Endothelial cell of umbilical vein (primary cell): Measurements from ENCODE around the gene PYHIN1. TPM values are rescaled to one million over a fixed set of nuclear protein-coding genes. Genes with fewer than 3 reads are reported as not detected.

ENCODE experiments used
- BruUV-seq: library from RNA; stranded (reverse); fragments of 400-500 nt; replicated peaks from 2 replicates; lab custom pipeline; 2021; lab: Mats Ljungman, UMichigan
- CTCF ChIA-PET: fragments of 300-600, 350-600 bp; sonication (Branson Sonifier 250); formaldehyde crosslinking; loops from one replicate; lab custom pipeline; 2021; ENCODE audit warnings: antibody characterized with exemption, inconsistent platforms; lab: Charles Lee
- POLR2A ChIA-PET: fragments of 300-600, 350-600 bp; sonication (Branson Sonifier 250); formaldehyde crosslinking; loops from one replicate; lab custom pipeline; 2021; ENCODE audit warnings: antibody characterized with exemption, inconsistent platforms; lab: Charles Lee
- DNase-seq: peaks from one replicate; pipeline ENCODE4 v3.0.0-alpha.2; 2011; ENCODE audit warnings: low read depth, low spot score
- FAIRE-seq: peaks from 2 replicates; lab custom pipeline; 2011; peaks lifted over from hg19 to GRCh38; lab: Jason Lieb, UNC
- H2AFZ ChIP-seq: 2 replicates; pipeline ENCODE4 v1.6.0; 2012; ENCODE audit warnings: low read depth, low read length, control low read depth, inconsistent platforms
- H3K27ac ChIP-seq: 2 replicates; pipeline ENCODE4 v1.5.1; 2011; ENCODE audit warnings: low read depth, mild to moderate bottlenecking, control low read depth, low read length, moderate library complexity; ENCODE audit not compliant: insufficient read depth
- H3K27me3 ChIP-seq, 2 experiments: 2 replicates each; pipeline versions ENCODE4 v1.6.0 to v1.6.1; 2011; ENCODE audit warnings: low read length in 2 of 2, mixed read lengths in 1 of 2; ENCODE audit not compliant: control insufficient read depth in 2 of 2, insufficient read depth in 2 of 2
- H3K36me3 ChIP-seq, 2 experiments: 2 replicates in 1 of 2; 3 replicates in 1 of 2; pipeline ENCODE4 v1.5.1; 2011; ENCODE audit warnings: low read length in 2 of 2, mild to moderate bottlenecking in 1 of 2, moderate library complexity in 1 of 2; ENCODE audit not compliant: control insufficient read depth in 2 of 2, insufficient read depth in 2 of 2; ENCODE audit errors: extremely low read depth in 1 of 2
- H3K4me1 ChIP-seq: 3 replicates; pipeline ENCODE4 v1.5.1; 2011; ENCODE audit warnings: mild to moderate bottlenecking, low read length; ENCODE audit not compliant: control insufficient read depth, insufficient read depth; ENCODE audit errors: extremely low read depth
- H3K4me2 ChIP-seq: 2 replicates; pipeline ENCODE4 v1.6.1; 2011; ENCODE audit warnings: low read length, control low read depth, mixed read lengths; ENCODE audit not compliant: insufficient read depth
- H3K4me3 ChIP-seq, 3 experiments: fragments of 200-600 bp in 1 of 3; sonication (generic), shearing (Covaris generic) in 1 of 3; replicated peaks in 1 of 3; 2 replicates each; pipeline ENCODE4 v1.5.1; 2011 to 2016; ENCODE audit warnings: control low read depth in 3 of 3, low read length in 3 of 3, mild to moderate bottlenecking in 2 of 3, inconsistent platforms in 1 of 3, low read depth in 1 of 3, moderate library complexity in 1 of 3; ENCODE audit not compliant: insufficient read depth in 1 of 3
- H3K79me2 ChIP-seq: 2 replicates; pipeline ENCODE4 v1.6.0; 2012; ENCODE audit warnings: low read length, inconsistent platforms; ENCODE audit not compliant: control insufficient read depth, insufficient read depth
- H3K9ac ChIP-seq: replicated peaks from 2 replicates; pipeline ENCODE3; 2011; ENCODE audit warnings: low read length, control low read depth; ENCODE audit not compliant: insufficient read depth; ENCODE audit errors: extremely low read depth
- H3K9me1 ChIP-seq: replicated peaks from 3 replicates; pipeline ENCODE4 v1.6.0; 2011; ENCODE audit warnings: mild to moderate bottlenecking, low read length; ENCODE audit not compliant: control insufficient read depth, insufficient read depth; ENCODE audit errors: extremely low read depth
- H3K9me3 ChIP-seq: replicated peaks from 2 replicates; pipeline ENCODE4 v1.5.1; 2012; ENCODE audit warnings: low read length, inconsistent platforms; ENCODE audit not compliant: control insufficient read depth, insufficient read depth
- H4K20me1 ChIP-seq: replicated peaks from 2 replicates; pipeline ENCODE3; 2011; ENCODE audit warnings: mild to moderate bottlenecking, low read length; ENCODE audit not compliant: control insufficient read depth, insufficient read depth; ENCODE audit errors: extremely low read depth
- CTCF ChIP-seq, 2 donors: IDR thresholded peaks; 1 replicate in 1 of 2; 2 replicates in 1 of 2; pipeline ENCODE4 v1.5.1; 2011; ENCODE audit warnings: low read length in 2 of 2, mild to moderate bottlenecking in 2 of 2, moderate library complexity in 2 of 2, control low read depth in 1 of 2, inconsistent platforms in 1 of 2, low read depth in 1 of 2; ENCODE audit not compliant: insufficient read depth in 1 of 2; ENCODE audit errors: extremely low read depth in 1 of 2
- EZH2 ChIP-seq: IDR thresholded peaks from 2 replicates; pipeline ENCODE4 v1.6.1; 2012; ENCODE audit warnings: borderline replicate concordance, low read depth, mild to moderate bottlenecking, moderate library complexity, low read length, inconsistent platforms; ENCODE audit not compliant: severe bottlenecking
- FOS ChIP-seq: IDR thresholded peaks from 2 replicates; pipeline ENCODE4 v1.6.1; 2011; ENCODE audit warnings: mild to moderate bottlenecking, low read length, moderate library complexity, borderline replicate concordance; ENCODE audit not compliant: insufficient read depth
- GATA2 ChIP-seq: IDR thresholded peaks from 2 replicates; pipeline ENCODE4 v1.7.0; 2011; ENCODE audit warnings: low read depth, mild to moderate bottlenecking, moderate library complexity, mixed read lengths, low read length; ENCODE audit not compliant: insufficient read length, insufficient read depth
- JUN ChIP-seq: IDR thresholded peaks from 2 replicates; pipeline ENCODE4 v1.6.1; 2011; ENCODE audit warnings: borderline replicate concordance, low read depth; ENCODE audit not compliant: insufficient read length, insufficient read depth
- POLR2A ChIP-seq: IDR thresholded peaks from 2 replicates; pipeline ENCODE4 v1.6.1; 2012; ENCODE audit warnings: low read depth, mild to moderate bottlenecking, control low read depth, low read length
- POLR2AphosphoS5 ChIP-seq: IDR thresholded peaks from 2 replicates; pipeline ENCODE4 v1.6.1; 2012; ENCODE audit warnings: low read depth, mild to moderate bottlenecking, control low read depth, low read length, moderate library complexity; ENCODE audit not compliant: insufficient read depth
- dilution Hi-C: fragments of 300-500 bp; cut with MboI; formaldehyde crosslinking; loops from one replicate; pipeline ENCODE4 v1.15.0; 2019; ENCODE audit warnings: low sequenced_read_pairs; ENCODE audit not compliant: extremely low pct_ligation_motif_present
- intact Hi-C: fragments of 100-400 bp; cut with micrococcal nuclease; formaldehyde crosslinking; loops from one replicate; pipeline ENCODE4 v1.10.0; 2022
- polyA plus RNA-seq, 4 experiments: library from polyadenylated mRNA; depleted of rRNA in 3 of 4; stranded (reverse) in 3 of 4; unstranded in 1 of 4; fragments of >200 nt; gene quantifications; 2 replicates each; pipeline versions ENCODE4 v1.2.1 to v1.2.3, GENCODE V29; 2011 to 2012; ENCODE audit warnings: missing spikeins in 1 of 4
- total RNA-seq: library from RNA; stranded (reverse); gene quantifications from 2 replicates; pipeline ENCODE4 v1.2.3, GENCODE V29; 2021

Gene PYHIN1
- total and polyA plus RNA-seq, 2 donors (not counting 3 experiments of a cell fraction or from before 2014, with no cell fraction given) = not detected

GRCh38 chr1:158939180-158939579, 7.8 kb downstream of the PYHIN1 start:
- POLR2A ChIA-PET = no interaction called here
- no peaks in the 10 kb centered on the region for H3K36me3 ChIP-seq
- H3K4me3 ChIP-seq = no peak overlapping the region
- no peak for TF ChIP-seq CTCF (IDR thresholded peaks at IDR 0.05; ENCODE audit: extremely low read depth in 1 of 2, insufficient read depth in 1 of 2, low read depth in 1 of 2, low read length in 2 of 2)
- H3K27ac ChIP-seq = no peak overlapping the region
- H3K9ac ChIP-seq = no peak overlapping the region
- BruUV-seq = no TSS peak
- no peak for FAIRE-seq
- dilution Hi-C loops (no loop called here), intact Hi-C loops (no loop called here)
- H3K79me2 ChIP-seq = no peaks in the 10 kb centered on the region
- no peaks in the 10 kb centered on the region for H4K20me1 ChIP-seq
- H3K27me3 ChIP-seq = no peaks in the 10 kb centered on the region
- DNase-seq = no peak
- H2AFZ ChIP-seq = no peak overlapping the region
- CTCF ChIA-PET = no interaction called here
- H3K9me3 ChIP-seq = no peaks in the 10 kb centered on the region
- no peaks in the 10 kb centered on the region for H3K9me1 ChIP-seq
- no peak overlapping the region for H3K4me2 ChIP-seq
- H3K4me1 ChIP-seq = no peaks in the 10 kb centered on the region

- H3K36me3 ChIP-seq = no peaks in the 10 kb centered on the region
- no peaks in the 10 kb centered on the region for H3K79me2 ChIP-seq
- H3K27me3 ChIP-seq = no peaks in the 10 kb centered on the region
- no peak overlapping the region for H2AFZ ChIP-seq
- H3K9me1 ChIP-seq = no peaks in the 10 kb centered on the region
- CTCF ChIA-PET = no interaction called here
- H3K9me3 ChIP-seq = no peaks in the 10 kb centered on the region
- H3K9ac ChIP-seq = no peak overlapping the region
- H3K4me3 ChIP-seq = no peak overlapping the region
- BruUV-seq = no TSS peak
- POLR2A ChIA-PET = no interaction called here
- dilution Hi-C loops (no loop called here), intact Hi-C loops (no loop called here)
- H3K27ac ChIP-seq = no peak overlapping the region
- TF ChIP-seq POLR2AphosphoS5 = no peak
- TF ChIP-seq GATA2 = no peak
- no peak for TF ChIP-seq POLR2A
- TF ChIP-seq JUN = no peak
- no peak for TF ChIP-seq FOS
- TF ChIP-seq EZH2 = no peak
- TF ChIP-seq CTCF (IDR thresholded peaks at IDR 0.05; ENCODE audit: extremely low read depth in 1 of 2, insufficient read depth in 1 of 2, low read depth in 1 of 2, low read length in 2 of 2) = no peak
- no peak overlapping the region for H3K4me2 ChIP-seq
- no peaks in the 10 kb centered on the region for H3K4me1 ChIP-seq
- DNase-seq (no peak), FAIRE-seq (no peak)
- no peaks in the 10 kb centered on the region for H4K20me1 ChIP-seq
These were observed 10.0 kb downstream of the PYHIN1 start for GRCh38 chr1:158941317-158941716.
